GM18951 (cell line): ENCODE results near the gene CASK.

Experiments
- POLR2A ChIP-seq: IDR thresholded peaks from 4 replicates; pipeline ENCODE4 v1.6.1; 2011; ENCODE audit warnings: mild to moderate bottlenecking; ENCODE audit not compliant: insufficient read length, insufficient read depth; ENCODE audit errors: extremely low read depth
- in situ Hi-C: fragments of 300-500 bp; cut with MboI; formaldehyde crosslinking; loops from one replicate; pipeline ENCODE4 v1.12.0; 2022; ENCODE audit warnings: low sequenced_read_pairs, mixed read lengths, inconsistent platforms; ENCODE audit not compliant: unreplicated experiment

CASK gene

GRCh38 chrX:41887691-41888090 lies 35.7 kb downstream of the CASK start:
- in situ Hi-C loops: no loop called here
- no peak for TF ChIP-seq POLR2A

DNA sequence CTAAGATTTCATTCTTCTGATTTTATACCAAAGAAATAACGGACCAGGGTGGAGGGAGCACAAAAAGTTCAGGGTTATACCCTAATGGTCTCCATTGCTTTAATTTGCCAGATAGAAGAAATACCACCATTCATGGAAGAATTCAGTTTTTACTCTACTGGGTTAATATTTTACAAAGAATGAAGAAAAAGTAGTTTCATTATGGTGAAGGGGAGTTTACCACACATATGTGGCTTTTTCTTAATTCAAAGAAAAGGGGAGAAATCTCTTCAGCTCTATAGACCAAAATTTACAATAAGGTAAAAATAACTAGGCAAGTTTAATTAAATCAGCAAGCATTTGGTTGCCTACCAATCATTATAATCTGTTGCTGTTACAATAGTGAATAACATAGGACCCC lies 37.6 kb downstream of the CASK start:
- no peak for TF ChIP-seq POLR2A
- in situ Hi-C loops: no loop called here

DNA sequence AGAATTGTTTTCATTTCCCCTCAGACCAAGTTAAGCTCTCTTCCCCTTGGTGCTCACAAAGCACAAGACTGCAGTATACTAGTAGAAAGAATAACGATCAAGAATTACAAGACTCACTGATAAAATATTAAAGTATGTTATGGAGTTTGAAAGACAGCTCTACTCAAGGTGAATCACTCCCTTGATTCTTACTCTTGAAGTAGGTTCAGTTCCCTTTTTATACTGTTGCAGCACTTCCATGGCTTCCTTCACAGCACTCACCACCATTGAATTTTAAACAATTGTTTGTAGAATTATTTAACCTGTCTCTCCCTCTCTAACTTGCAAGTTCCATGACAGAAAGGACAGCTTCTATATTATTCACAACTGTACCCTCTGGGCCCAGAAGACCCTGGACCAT lies 42.2 kb downstream of the CASK start:
- in situ Hi-C loops: no loop called here

GRCh38 chrX:41877167-41877566 lies 46.2 kb downstream of the CASK start:
- TF ChIP-seq POLR2A: no peak
- in situ Hi-C loops: no loop called here

More for the DNA sequence above, 42.2 kb downstream of the CASK start:
- TF ChIP-seq POLR2A: no peak

DNA sequence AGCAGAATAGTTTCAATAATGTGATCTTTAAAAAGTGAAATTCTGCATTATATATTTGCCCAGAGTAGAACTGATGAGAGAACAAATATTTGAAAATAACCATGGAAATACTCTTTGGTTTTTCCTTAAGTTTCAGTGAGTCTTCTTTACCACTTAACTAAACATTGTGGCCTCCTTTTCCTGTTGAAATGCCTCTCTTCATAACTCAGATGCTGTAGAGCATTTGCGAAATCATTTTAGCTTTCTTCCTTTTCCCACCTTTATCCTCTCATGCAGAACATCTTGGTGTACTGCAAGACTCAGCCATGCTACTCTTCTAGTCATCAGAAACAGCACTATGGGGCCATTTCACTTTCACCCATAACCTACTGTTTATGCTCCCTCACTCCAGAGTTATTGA lies 48.2 kb downstream of the CASK start:
- no peak for TF ChIP-seq POLR2A
- in situ Hi-C loops: no loop called here

DNA sequence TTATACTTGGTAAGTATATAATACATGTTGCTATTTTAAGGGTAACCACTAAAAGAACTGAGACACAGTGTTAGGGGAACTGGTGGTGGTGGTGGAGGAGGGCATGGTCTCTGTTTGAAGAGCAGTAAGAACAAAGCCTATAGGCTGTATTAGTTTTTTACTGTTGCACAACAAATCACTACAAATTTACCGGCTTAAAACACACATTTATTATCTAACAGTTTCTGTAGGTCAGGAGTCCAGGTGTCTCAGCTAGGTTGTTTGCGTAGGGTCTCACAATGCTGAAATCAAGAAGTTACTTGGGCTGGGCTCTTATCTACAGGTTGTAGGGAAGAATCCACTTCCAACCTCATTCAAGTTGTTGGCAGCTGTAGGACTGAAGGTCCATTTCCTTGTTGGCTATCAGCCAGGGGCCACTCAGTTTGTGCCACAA lies 52.6 kb downstream of the CASK start:
- TF ChIP-seq POLR2A: no peak
- in situ Hi-C loops: no loop called here

DNA sequence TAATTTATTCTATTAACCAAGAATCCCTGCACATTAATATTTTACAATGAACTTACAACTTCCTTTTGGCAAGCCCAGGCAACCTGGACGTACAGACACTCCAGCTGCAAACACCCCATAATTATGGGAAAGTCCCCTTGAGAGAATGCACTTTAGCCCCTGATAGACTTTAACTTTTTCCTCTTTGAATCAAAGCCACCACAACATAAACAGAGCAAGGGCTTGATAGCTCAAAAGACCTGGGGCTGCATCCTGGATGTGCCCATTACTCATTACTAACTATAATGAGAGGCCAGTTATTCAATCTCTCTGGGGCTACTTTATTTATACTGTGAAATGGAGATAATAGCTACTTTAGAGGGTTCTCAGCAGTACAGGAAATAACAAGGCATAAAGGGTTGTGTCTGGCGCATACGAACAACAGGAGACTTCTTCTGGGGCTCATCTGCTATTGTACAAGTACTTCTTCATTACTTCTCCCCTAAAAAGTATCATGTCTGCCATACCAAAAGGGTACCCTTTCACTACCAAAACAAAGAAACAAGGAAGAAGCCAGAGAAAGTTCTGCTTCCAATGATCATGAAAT lies 54.9 kb downstream of the CASK start:
- in situ Hi-C loops: no loop called here

GRCh38 chrX:41863343-41864203 lies 59.8 kb downstream of the CASK start:
- no peak for TF ChIP-seq POLR2A
- in situ Hi-C loops: no loop called here

More for the DNA sequence above, 54.9 kb downstream of the CASK start:
- TF ChIP-seq POLR2A: no peak

DNA sequence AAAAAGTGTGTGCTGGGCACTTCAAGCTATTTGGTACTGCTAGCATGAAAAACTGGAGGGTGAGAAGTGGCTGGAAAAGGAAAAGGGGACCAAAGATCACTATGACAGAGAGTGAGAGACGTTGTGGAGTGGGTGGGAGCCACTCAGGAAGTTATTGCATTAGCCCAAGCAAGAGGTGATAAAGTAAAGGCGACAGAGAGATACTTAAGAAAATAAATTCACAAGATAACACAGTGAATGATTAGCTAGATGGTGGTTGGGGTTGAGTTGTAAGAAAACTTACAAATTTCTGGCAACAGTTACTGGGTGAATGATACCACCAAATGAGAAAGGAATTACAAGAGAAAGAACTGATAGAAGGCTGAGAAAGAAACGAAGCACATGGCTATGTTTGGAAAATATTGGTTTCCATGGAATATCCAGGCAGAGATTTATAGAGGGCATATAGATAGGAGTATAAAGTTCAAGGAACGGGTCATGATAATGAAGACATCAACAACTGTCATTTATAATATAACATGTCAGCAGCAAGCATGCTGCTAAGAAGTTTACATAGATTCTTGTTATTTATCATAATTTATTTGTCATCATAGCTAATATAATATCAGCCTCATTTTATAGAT lies 60.7 kb downstream of the CASK start:
- TF ChIP-seq POLR2A: no peak
- in situ Hi-C loops: no loop called here

- no peak for TF ChIP-seq POLR2A
- in situ Hi-C loops: no loop called here
Observed at GRCh38 chrX:41858161-41858775, 65.1 kb downstream of the CASK start.

DNA sequence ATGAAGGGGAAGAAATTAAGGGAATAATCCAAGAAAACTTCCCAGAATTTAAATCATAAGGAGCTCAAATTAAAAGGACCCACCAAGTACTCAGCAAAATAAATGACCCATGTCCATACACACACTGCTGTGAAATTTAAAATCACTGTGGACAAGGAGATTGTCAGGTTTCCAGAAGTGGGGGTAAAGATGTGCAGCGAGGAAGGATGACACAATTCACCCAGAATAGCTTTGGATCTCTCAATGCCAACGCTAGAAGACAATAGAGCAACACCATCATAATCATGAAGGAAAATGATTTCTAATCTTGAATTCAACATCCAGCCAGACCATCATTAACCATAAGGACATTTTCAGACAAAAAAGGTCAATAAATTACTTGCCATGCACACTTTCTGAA lies 65.7 kb downstream of the CASK start:
- in situ Hi-C loops: no loop called here
- TF ChIP-seq POLR2A: no peak

- TF ChIP-seq POLR2A: no peak
- in situ Hi-C loops: no loop called here
Observed at GRCh38 chrX:41846714-41847113, 76.6 kb downstream of the CASK start.

- no peak for TF ChIP-seq POLR2A
- in situ Hi-C loops: no loop called here
Observed at GRCh38 chrX:41837270-41837944, 85.9 kb downstream of the CASK start.
